Stomach smooth muscle (tissue), 2 donors: ENCODE data around the gene MOCS2.

Source experiments
- H3K27ac ChIP-seq: one replicate; pipeline ENCODE4 v1.7.0; 2013; ENCODE audit warnings: mild to moderate bottlenecking, low read length, inconsistent platforms
- H3K27me3 ChIP-seq, 2 donors: one replicate each; pipeline ENCODE4 v1.7.0; 2013; ENCODE audit warnings: low read length in 2 of 2; ENCODE audit not compliant: insufficient read depth in 2 of 2, control insufficient read depth in 1 of 2
- H3K36me3 ChIP-seq, 2 donors: one replicate each; pipeline ENCODE4 v1.7.0; 2013; ENCODE audit warnings: low read length in 2 of 2; ENCODE audit not compliant: control insufficient read depth in 2 of 2, insufficient read depth in 2 of 2
- H3K4me1 ChIP-seq: one replicate; pipeline ENCODE4 v1.7.0; 2013; ENCODE audit warnings: low read length; ENCODE audit not compliant: control insufficient read depth, insufficient read depth
- H3K4me3 ChIP-seq, 2 donors: one replicate each; pipeline ENCODE4 v1.7.0; 2013; ENCODE audit warnings: low read length in 2 of 2
- H3K9ac ChIP-seq, 2 donors: one replicate each; pipeline ENCODE4 v1.7.0; 2013; ENCODE audit warnings: low read length in 2 of 2, mild to moderate bottlenecking in 1 of 2
- H3K9me3 ChIP-seq, 2 donors: one replicate each; pipeline ENCODE4 v1.7.0; 2013; ENCODE audit warnings: low read length in 2 of 2; ENCODE audit not compliant: control insufficient read depth in 2 of 2
- donor health status: healthy.
- donor health status: Pancreatic carcinoma.

The MOCS2 gene

DNA sequence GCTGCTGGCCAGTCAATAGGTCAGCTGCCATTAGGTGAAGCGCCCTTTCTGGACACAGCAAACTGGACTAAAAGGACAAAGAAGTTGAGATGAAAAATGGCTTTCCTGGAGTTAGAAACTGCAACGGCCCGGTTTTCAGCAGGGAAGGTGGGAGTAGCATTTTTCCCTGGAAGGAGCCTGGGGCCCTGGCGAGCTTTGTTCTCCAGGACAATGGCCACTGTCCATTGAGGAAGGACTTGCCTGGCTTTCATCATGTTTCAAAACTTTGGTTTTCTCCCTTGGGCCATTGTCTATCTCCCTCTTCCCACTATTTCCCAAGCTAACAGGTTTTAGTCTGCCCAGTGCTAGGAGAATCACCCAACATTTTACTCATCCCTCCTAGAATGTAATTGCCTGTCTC, 56.2 kb downstream of the MOCS2 start:
- no peak overlapping the region for H3K27ac ChIP-seq
- no peaks in the 10 kb centered on the region for H3K9me3 ChIP-seq
- H3K36me3 ChIP-seq = no peaks in the 10 kb centered on the region
- no peaks in the 10 kb centered on the region for H3K27me3 ChIP-seq
- no peaks in the 10 kb centered on the region for H3K4me1 ChIP-seq
- no peak overlapping the region for H3K9ac ChIP-seq
- H3K4me3 ChIP-seq = no peak overlapping the region

DNA sequence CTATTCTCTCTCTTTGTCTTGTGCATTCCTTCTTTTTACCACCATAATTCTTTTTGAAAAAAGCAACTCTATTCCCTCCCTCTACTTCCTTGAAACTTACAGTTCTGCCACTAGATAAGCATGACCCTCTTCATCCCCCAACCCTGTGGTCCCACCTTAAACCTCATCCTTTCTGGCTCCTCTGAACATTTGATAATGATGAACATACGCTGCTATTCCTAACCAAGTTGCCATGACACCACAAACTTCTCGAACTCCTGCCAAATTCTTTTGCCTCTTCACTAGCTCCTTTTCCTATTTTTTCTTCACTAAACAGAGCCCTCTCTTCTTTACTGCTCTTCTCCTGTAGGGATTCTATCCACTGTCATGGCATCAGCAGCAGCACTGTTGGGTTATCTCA, 57.1 kb downstream of the MOCS2 start:
- Histone ChIP-seq H3K9ac (no peak overlapping the region), H3K4me3 (no peak overlapping the region), H3K36me3 (no peaks in the 10 kb centered on the region), H3K4me1 (no peaks in the 10 kb centered on the region), H3K27ac (no peak overlapping the region), H3K9me3 (no peaks in the 10 kb centered on the region), H3K27me3 (no peaks in the 10 kb centered on the region)

DNA sequence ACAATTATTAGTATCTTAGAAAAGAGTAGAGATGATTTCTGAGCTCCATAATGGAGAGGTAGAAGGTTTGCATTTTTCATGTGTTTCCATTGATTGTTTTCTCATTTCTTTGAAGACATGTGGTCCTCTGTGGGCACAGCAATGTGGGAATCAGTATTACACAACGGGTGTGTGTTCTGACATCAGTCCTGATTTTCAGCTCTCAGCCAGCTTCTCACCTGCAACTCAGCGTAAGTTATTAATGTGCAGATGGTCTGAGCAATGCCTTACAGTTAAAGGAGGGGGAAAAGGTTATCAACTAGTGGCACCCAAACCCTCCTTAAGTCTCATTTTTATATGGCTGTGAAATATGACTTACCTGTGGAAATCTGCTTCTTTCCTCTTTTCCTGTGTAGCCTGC, 61.3 kb downstream of the MOCS2 start:
- Histone ChIP-seq H3K36me3 (no peaks in the 10 kb centered on the region), H3K27me3 (no peaks in the 10 kb centered on the region), H3K4me3 (no peak overlapping the region)

More for the DNA sequence above, 61.3 kb downstream of the MOCS2 start:
- Histone ChIP-seq H3K27ac (no peak overlapping the region), H3K4me1 (no peaks in the 10 kb centered on the region), H3K9me3 (no peaks in the 10 kb centered on the region), H3K9ac (no peak overlapping the region)
